ENCODE measurements around the gene HSPA13.
"Not testable (repeated sequence)": the region's sequence is repeated elsewhere in the genome, so short reads cannot be mapped to it uniquely, and the experiment has no call there.

HSPA13 gene

GRCh38 chr21:14382835-14383595 is at the start of gene HSPA13:
Gene HSPA13 (minus strand): TSS chr21:14383146. CDS start chr21:14383119, 27 bp downstream.
- DNase-seq, result peak; percentile 100

- DNase-seq, result no peak
Observed at GRCh38 chr21:14418920-14419319, 36.0 kb upstream of the HSPA13 start.

DNA sequence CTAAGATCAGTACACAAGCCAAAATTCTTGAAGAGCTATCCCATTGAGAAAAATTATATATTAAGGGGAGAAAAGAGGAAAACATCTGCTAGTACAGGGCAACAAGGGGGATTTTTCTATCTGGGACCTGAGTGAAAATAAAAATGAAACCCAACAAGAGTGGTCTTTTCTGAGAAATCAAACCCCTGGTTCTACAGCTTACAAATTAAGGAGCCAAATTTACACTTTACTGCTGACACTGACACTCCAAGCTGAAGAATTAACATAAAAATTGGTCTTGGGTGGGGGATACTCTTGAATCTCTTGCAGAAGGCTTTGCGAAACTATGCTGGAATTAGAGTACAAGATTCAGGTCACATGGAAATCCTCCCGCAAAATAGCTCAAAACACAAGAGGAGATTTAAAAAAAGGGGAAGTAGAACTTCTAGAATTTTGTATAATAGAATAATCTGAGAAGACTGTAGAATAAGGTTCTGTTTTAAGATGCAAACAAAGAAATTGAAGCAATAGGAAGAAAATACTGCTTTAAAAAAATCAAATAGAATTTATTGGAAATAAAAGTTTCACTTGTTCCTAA is 32.1 kb upstream of the HSPA13 start:
- no peak for DNase-seq

DNA sequence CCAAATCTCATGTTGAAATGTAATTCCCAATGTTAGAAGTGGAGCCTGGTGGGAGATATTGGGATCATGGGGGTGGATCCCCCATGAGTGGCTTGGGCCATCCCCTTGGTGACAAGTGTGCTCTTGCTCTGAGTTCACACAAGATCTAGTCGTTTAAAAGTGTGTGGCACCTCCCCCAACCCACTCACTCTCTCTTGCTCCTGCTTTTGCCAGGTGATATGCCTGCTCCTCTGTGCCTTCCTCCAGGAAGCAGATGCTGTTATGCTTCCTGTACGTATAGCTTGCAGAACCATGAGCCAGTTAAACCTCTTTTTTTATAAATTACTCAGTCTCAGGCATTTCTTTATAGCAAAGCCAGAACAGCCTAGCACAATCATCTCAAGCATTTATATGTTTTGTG is 23.0 kb upstream of the HSPA13 start:
- no peak for DNase-seq

DNA sequence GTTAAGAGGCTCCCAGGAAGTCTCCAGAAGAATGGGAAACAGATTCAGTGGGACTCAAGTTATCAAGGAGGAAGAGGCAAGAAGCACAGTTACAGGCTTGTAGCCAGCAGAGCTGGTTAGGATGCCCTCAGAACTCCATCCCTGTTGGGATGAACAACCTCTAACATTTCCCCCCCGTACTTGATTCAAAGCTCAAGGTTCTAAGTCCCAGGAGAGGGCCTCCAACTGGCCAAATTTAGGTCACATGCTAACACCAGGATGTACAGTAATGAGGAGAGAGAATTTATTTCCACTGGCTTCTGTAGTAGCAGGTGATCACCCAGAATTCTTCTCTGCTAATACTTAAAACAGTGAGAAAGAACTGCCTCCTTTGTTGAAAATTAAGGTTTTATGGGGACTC is 22.3 kb upstream of the HSPA13 start:
- DNase-seq, result no peak

GRCh38 chr21:14403681-14404318 is 20.9 kb upstream of the HSPA13 start:
- no peak for DNase-seq

- no peak for DNase-seq
Observed at GRCh38 chr21:14401217-14401616, 18.3 kb upstream of the HSPA13 start.

- no peak for DNase-seq
Observed at GRCh38 chr21:14388282-14388681, 5.3 kb upstream of the HSPA13 start.

DNA sequence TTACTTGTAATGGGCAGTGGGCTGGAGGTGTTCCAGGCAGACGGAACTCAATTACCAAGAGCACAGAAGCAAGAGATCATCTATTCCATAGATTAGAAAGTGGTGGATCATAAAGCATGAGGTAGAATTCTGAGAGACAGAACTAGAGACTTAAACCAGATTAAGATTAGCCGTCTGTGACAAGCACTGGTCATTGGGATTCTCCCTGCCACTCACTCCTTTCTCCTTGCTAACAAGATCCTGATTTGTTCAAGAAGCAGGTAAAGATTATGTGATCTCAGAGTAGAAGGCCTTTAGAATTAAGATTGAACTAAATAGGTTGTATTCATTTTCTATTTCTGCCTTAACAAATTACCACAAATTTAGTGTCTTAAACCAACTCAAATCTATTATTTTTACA is 1.5 kb upstream of the HSPA13 start:
- DNase-seq, result no peak

GRCh38 chr21:14383596-14384180 is 742 bp upstream of the HSPA13 start:
- DNase-seq, result no peak

DNA sequence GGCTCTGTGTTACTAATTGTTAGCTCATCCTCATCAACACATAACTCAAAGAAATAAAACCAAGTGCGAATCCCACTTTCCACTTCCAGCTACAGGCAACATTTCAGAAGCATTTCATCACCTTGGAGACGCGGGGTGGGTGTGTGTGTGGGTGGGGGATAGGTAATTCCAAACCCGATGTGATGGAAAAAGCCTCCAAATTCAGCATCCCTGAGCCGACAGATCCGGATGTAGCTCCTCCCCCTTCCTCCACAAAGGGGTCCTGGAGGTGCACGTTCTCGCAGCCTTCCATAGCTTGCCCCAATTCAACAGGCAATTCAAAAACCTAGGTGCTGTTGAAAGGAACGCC is 486 bp downstream of the HSPA13 start:
- DNase-seq, result no peak

DNA sequence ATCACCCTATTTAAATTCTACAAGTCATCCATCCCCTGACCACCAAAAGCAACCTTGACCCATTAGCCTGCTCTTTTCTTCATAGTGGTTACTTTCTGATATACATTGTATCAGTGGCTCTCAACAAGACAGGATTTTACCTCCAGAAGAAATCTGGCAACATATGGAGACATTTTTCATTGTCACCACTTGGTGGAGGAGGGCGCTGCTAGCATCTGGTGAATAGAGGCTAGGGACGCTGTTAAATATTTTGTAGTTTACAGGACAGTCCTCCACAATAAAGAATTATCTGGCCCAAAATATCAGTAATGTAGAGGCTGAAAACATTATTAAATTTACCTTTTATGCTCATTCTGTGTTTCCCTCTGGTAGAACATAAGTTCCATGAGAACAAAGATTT is 6.1 kb downstream of the HSPA13 start:
- no peak for DNase-seq

DNA sequence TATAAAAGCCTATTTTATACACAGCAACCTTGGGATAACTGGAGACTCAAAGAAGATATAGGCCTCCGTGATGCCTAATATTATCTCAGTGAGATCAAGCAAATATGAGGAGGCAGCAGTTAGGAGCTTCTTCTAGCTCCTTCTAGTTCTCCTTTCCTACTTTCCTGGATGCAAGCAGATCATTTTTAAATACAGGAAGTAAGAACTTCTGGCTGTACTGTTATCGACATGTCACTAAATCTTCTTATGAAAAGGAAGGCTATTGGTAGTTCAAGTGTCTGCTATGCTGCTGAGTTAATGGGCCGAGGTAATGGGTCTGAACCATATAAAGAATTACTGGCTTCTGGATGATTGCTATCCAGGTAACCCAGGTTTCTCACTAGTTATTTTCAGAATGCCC is 15.9 kb downstream of the HSPA13 start:
- DNase-seq, result no peak

DNA sequence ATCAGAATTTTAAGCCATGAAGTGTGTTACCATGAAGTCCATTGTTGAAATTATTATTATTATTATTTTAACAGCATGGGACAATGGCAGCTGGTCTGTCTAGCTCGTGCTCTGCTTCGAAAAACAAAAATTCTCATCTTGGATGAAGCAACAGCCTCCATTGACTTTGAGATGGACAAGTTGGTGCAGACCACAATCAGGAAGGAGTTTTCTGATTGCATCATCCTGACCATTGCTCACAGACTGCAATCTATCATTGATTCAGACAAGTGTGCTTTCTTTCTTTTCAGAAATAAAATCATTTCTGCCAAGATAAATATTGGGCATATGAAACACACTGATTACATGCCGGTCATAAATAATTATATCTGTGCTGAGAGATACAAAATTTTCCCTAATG is 21.0 kb downstream of the HSPA13 start:
- DNase-seq, result no peak

- DNase-seq, result no peak
Observed at GRCh38 chr21:14358775-14359174, 24.2 kb downstream of the HSPA13 start.

DNA sequence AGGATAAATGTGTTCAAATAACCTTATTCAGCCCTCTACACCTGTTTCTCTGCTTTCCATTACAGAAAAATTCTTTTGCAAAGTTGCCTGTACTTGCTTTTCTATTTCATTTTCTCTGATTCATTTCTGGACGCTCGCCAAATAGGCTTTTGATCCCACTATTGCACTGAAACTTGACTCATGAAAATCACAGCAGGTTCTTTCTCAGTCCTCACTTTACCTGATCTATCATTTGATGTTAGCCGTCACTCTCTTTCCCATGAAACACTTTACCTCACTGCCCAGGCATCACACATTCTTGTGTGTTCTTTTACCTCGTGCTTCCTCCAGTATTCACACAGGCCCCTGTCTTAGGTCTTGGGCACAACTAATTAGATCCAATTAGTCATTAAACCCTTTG is 26.2 kb downstream of the HSPA13 start:
- DNase-seq, result no peak

DNA sequence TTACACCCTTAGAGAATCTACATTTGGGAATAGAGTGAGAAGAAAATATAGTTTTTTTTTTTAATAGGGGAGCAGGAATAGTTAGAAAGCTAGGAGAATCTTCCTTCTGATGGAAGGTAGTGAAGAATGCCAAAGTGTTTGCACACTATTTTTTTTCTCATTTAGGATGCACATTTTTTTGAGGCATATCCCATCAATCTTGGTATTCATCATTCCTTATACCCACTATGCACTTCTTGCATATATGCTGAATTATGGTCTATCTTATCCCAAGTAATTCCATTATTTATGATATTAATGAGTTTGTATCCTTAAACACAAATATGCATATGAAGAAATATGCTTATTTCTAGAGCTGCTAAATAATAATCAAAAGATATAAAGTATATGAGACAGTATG is 28.4 kb downstream of the HSPA13 start:
- DNase-seq, result no peak

GRCh38 chr21:14353726-14354125 is 29.2 kb downstream of the HSPA13 start:
- no peak for DNase-seq

DNA sequence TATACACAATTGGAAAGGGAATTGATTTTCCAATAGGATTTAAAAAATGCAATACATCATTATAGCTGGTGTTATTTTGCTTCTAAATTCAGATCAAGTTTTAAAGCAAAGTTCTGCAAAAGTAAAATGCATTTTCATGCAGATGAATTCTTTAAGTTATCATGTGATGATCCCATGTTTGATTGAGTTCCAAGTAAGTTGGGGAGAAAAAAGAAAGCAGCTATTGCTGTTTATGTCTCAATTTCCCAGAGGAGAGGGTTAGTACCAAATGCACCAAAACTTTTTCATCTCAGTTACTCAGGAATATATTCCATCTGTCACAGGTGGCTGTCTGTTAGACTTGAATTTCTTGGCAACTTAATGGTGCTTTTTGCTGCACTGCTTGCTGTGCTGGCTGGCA is 29.7 kb downstream of the HSPA13 start:
- no peak for DNase-seq

- DNase-seq, result not testable (repeated sequence)
Observed at GRCh38 chr21:14327346-14327745, 55.6 kb downstream of the HSPA13 start.

GRCh38 chr21:14325595-14325994 is 57.4 kb downstream of the HSPA13 start:
- DNase-seq, result no peak
